Keratinocyte (primary cell): ENCODE data around the gene DST. TPM values are rescaled to one million over a fixed set of nuclear protein-coding genes. Genes with fewer than 3 reads are reported as not detected.

Source experiments
- DNase-seq: peaks from one replicate; pipeline ENCODE4 v3.0.0-alpha.2; 2011; ENCODE audit warnings: low read depth, missing footprints, low spot score
- FAIRE-seq: peaks from 2 replicates; lab custom pipeline; 2011; peaks lifted over from hg19 to GRCh38; lab: Jason Lieb, UNC
- H2AFZ ChIP-seq: 2 replicates; pipeline ENCODE4 v1.6.0; 2012; ENCODE audit warnings: low read length, control low read depth, inconsistent platforms; ENCODE audit not compliant: control insufficient read depth
- H3K27ac ChIP-seq: 2 replicates; pipeline ENCODE4 v1.5.1; 2011; ENCODE audit warnings: low read length; ENCODE audit not compliant: control insufficient read depth, insufficient read depth
- H3K27me3 ChIP-seq: 3 replicates; pipeline ENCODE4 v1.6.0; 2011; ENCODE audit warnings: low read length; ENCODE audit not compliant: control insufficient read depth, insufficient read depth; ENCODE audit errors: extremely low read depth
- H3K36me3 ChIP-seq, 2 experiments: 2 replicates in 1 of 2; 3 replicates in 1 of 2; pipeline ENCODE4 v1.5.1; 2011; ENCODE audit warnings: low read length in 2 of 2, mild to moderate bottlenecking in 1 of 2; ENCODE audit not compliant: control insufficient read depth in 2 of 2, insufficient read depth in 2 of 2; ENCODE audit errors: extremely low read depth in 1 of 2
- H3K4me1 ChIP-seq: 3 replicates; pipeline ENCODE4 v1.5.1; 2011; ENCODE audit warnings: low read length; ENCODE audit not compliant: control insufficient read depth, insufficient read depth; ENCODE audit errors: extremely low read depth
- H3K4me2 ChIP-seq: 3 replicates; pipeline ENCODE4 v1.6.0; 2011; ENCODE audit warnings: low read depth, low read length; ENCODE audit not compliant: control insufficient read depth, insufficient read depth; ENCODE audit errors: extremely low read depth
- H3K4me3 ChIP-seq, 3 experiments: fragments of 200-600 bp in 1 of 3; sonication (generic) in 1 of 3; 2 replicates in 2 of 3; 3 replicates in 1 of 3; pipeline ENCODE4 v1.5.1; 2011 to 2016; ENCODE audit warnings: low read length in 3 of 3, mild to moderate bottlenecking in 3 of 3, control low read depth in 2 of 3, inconsistent platforms in 1 of 3, low read depth in 1 of 3, mixed read lengths in 1 of 3, mixed run types in 1 of 3, moderate library complexity in 1 of 3; ENCODE audit not compliant: control insufficient read depth in 2 of 3, insufficient read depth in 2 of 3; ENCODE audit errors: extremely low read depth in 1 of 3
- H3K79me2 ChIP-seq: 2 replicates; pipeline ENCODE4 v1.6.0; 2012; ENCODE audit warnings: low read length; ENCODE audit not compliant: control insufficient read depth, insufficient read depth
- H3K9ac ChIP-seq: 3 replicates; pipeline ENCODE4 v1.6.0; 2011; ENCODE audit warnings: low read length; ENCODE audit not compliant: control insufficient read depth, insufficient read depth; ENCODE audit errors: extremely low read depth
- H3K9me1 ChIP-seq: 3 replicates; pipeline ENCODE4 v1.6.0; 2011; ENCODE audit warnings: low read length; ENCODE audit not compliant: control insufficient read depth, insufficient read depth; ENCODE audit errors: extremely low read depth
- H3K9me3 ChIP-seq: 2 replicates; pipeline ENCODE4 v1.5.1; 2012; ENCODE audit warnings: low read depth, low read length; ENCODE audit not compliant: control insufficient read depth
- H4K20me1 ChIP-seq: 3 replicates; pipeline ENCODE4 v1.6.0; 2011; ENCODE audit warnings: low read length; ENCODE audit not compliant: control insufficient read depth, insufficient read depth; ENCODE audit errors: extremely low read depth
- CTCF ChIP-seq, 3 experiments: IDR thresholded peaks in 1 of 3; conservative IDR thresholded peaks in 1 of 3; optimal IDR thresholded peaks in 1 of 3; 2 replicates in 2 of 3; 3 replicates in 1 of 3; pipeline versions ENCODE3 to v1.5.1; 2011; ENCODE audit warnings: low read length in 3 of 3, mild to moderate bottlenecking in 3 of 3, moderate library complexity in 2 of 3, control low read depth in 1 of 3, inconsistent platforms in 1 of 3; ENCODE audit not compliant: insufficient read depth in 2 of 3; ENCODE audit errors: extremely low read depth in 1 of 3
- EZH2 ChIP-seq: IDR thresholded peaks from one replicate; pipeline ENCODE4 v1.6.1; 2012; ENCODE audit warnings: inconsistent platforms, mild to moderate bottlenecking, low read length, moderate library complexity
- dilution Hi-C: fragments of 300-500 bp; cut with MboI; formaldehyde crosslinking; loops from one replicate; pipeline ENCODE4 v1.7.0; 2020; ENCODE audit warnings: low sequenced_read_pairs; ENCODE audit not compliant: extremely low pct_ligation_motif_present
- polyA plus RNA-seq, 5 experiments: library from polyadenylated mRNA; depleted of rRNA in 3 of 5; stranded (reverse) in 3 of 5; stranded (forward) in 1 of 5; unstranded in 1 of 5; fragments of >200 nt; gene quantifications; 1 replicate in 1 of 5; 2 replicates in 3 of 5; 3 replicates in 1 of 5; pipeline versions ENCODE4 v1.2.1 to v1.2.3, GENCODE V29; 2011 to 2012; ENCODE audit warnings: missing spikeins in 2 of 5, low read depth in 1 of 5, low replicate concordance in 1 of 5

Gene DST
- polyA plus RNA-seq, 1 donor (not counting 4 experiments of a cell fraction or from before 2014, with no cell fraction given) = 455 TPM

- DNase-seq (no peak), FAIRE-seq (no peak)
- Histone ChIP-seq H2AFZ (no peak overlapping the region), H3K36me3 (peaks cover 9% of the 10 kb centered on the region in 2 experiments), H3K4me3 (no peak overlapping the region), H3K27me3 (no peaks in the 10 kb centered on the region), H3K9ac (no peak overlapping the region), H3K4me1 (no peaks in the 10 kb centered on the region), H3K27ac (no peak overlapping the region), H3K4me2 (no peak overlapping the region), H4K20me1 (no peaks in the 10 kb centered on the region), H3K79me2 (no peaks in the 10 kb centered on the region), H3K9me1 (no peaks in the 10 kb centered on the region), H3K9me3 (no peaks in the 10 kb centered on the region)
- dilution Hi-C loops = no loop called here
- TF ChIP-seq EZH2 = no peak
- TF ChIP-seq CTCF (optimal IDR thresholded peaks at IDR 0.05 in 1 of 3, IDR thresholded peaks at IDR 0.05 in 1 of 3, conservative IDR thresholded peaks at IDR 0.05 in 1 of 3; ENCODE audit: extremely low read depth in 1 of 3, insufficient read depth in 2 of 3, low read length in 3 of 3) = no peak
Measured at GRCh38 chr6:56501993-56502392, 140.7 kb downstream of the DST start.

- H4K20me1 ChIP-seq = no peaks in the 10 kb centered on the region
- no peak overlapping the region for H3K4me2 ChIP-seq
- H3K27me3 ChIP-seq = no peaks in the 10 kb centered on the region
- DNase-seq (no peak), FAIRE-seq (no peak)
- H3K36me3 ChIP-seq = peaks cover 5 to 9% of the 10 kb centered on the region in 2 experiments
- no peaks in the 10 kb centered on the region for H3K4me1 ChIP-seq
- H3K9me3 ChIP-seq = no peaks in the 10 kb centered on the region
- H3K4me3 ChIP-seq = no peak overlapping the region
- no peak overlapping the region for H3K9ac ChIP-seq
- H2AFZ ChIP-seq = no peak overlapping the region
- no peak for TF ChIP-seq EZH2
- no peak for TF ChIP-seq CTCF (optimal IDR thresholded peaks at IDR 0.05 in 1 of 3, IDR thresholded peaks at IDR 0.05 in 1 of 3, conservative IDR thresholded peaks at IDR 0.05 in 1 of 3; ENCODE audit: extremely low read depth in 1 of 3, insufficient read depth in 2 of 3, low read length in 3 of 3)
- no peaks in the 10 kb centered on the region for H3K9me1 ChIP-seq
- H3K27ac ChIP-seq = no peak overlapping the region
- dilution Hi-C loops = no loop called here
- H3K79me2 ChIP-seq = no peaks in the 10 kb centered on the region
Measured at GRCh38 chr6:56499095-56499494, 143.6 kb downstream of the DST start.
